H1 (cell line): Measurements from ENCODE around the gene WDR49. TPM values are rescaled to one million over a fixed set of nuclear protein-coding genes. Genes with fewer than 3 reads are reported as not detected.

ENCODE experiments used
- CTCF ChIA-PET: fragments of 300-600 bp; sonication (Branson Sonifier 250); formaldehyde crosslinking; loops from one replicate; lab custom pipeline; 2021; ENCODE audit not compliant: partially characterized antibody; lab: Charles Lee
- POLR2A ChIA-PET: fragments of 300-600 bp; sonication (Branson Sonifier 250); formaldehyde crosslinking; loops from one replicate; lab custom pipeline; 2021; ENCODE audit warnings: inconsistent platforms; ENCODE audit not compliant: partially characterized antibody; lab: Charles Lee
- DNase-seq, 2 experiments: peaks; one replicate each; pipeline versions ENCODE4 v3.0.0 to v3.0.0-alpha.2; 2010 to 2022; ENCODE audit warnings: low spot score in 2 of 2, low read depth in 1 of 2, mixed read lengths in 1 of 2
- FAIRE-seq: peaks from 2 replicates; lab custom pipeline; 2011; peaks lifted over from hg19 to GRCh38; lab: Jason Lieb, UNC
- H2AFZ ChIP-seq: 2 replicates; pipeline ENCODE4 v1.8.1; 2012; ENCODE audit warnings: low read length, inconsistent platforms
- H2AK5ac ChIP-seq: 2 replicates; pipeline ENCODE4 v1.6.1; 2013; ENCODE audit warnings: low read depth, low read length
- H2BK120ac ChIP-seq: replicated peaks from 2 replicates; pipeline ENCODE3; 2013; ENCODE audit warnings: low read depth, low read length, inconsistent platforms
- H2BK12ac ChIP-seq: 2 replicates; pipeline ENCODE4 v1.6.1; 2013; ENCODE audit warnings: low read depth, low read length
- H2BK15ac ChIP-seq: 2 replicates; pipeline ENCODE4 v1.6.1; 2013; ENCODE audit warnings: low read length
- H2BK20ac ChIP-seq: 2 replicates; pipeline ENCODE4 v1.6.1; 2013; ENCODE audit warnings: low read length
- H2BK5ac ChIP-seq: 2 replicates; pipeline ENCODE4 v1.6.1; 2013; ENCODE audit warnings: low read depth, low read length
- H3K14ac ChIP-seq: 2 replicates; pipeline ENCODE4 v1.6.1; 2013; ENCODE audit warnings: inconsistent platforms; ENCODE audit not compliant: insufficient read length
- H3K18ac ChIP-seq: 2 replicates; pipeline ENCODE4 v1.6.1; 2013; ENCODE audit warnings: low read length; ENCODE audit errors: extremely low read depth
- H3K23ac ChIP-seq: 2 replicates; pipeline ENCODE4 v1.6.1; 2013; ENCODE audit warnings: inconsistent platforms; ENCODE audit not compliant: insufficient read length
- H3K23me2 ChIP-seq: 2 replicates; pipeline ENCODE4 v1.6.1; 2013; ENCODE audit warnings: low read depth, low read length
- H3K27ac ChIP-seq: 2 replicates; pipeline ENCODE4 v1.6.1; 2011; ENCODE audit warnings: low read depth, low read length, inconsistent platforms
- H3K27me3 ChIP-seq, 4 experiments: replicated peaks in 1 of 4; 1 replicate in 1 of 4; 2 replicates in 3 of 4; pipeline versions ENCODE4 v1.6.1 to v1.8.1; 2011 to 2013; ENCODE audit warnings: low read length in 3 of 4, mild to moderate bottlenecking in 3 of 4, inconsistent platforms in 2 of 4, mixed read lengths in 2 of 4, moderate library complexity in 1 of 4; ENCODE audit not compliant: control insufficient read depth in 3 of 4, insufficient read depth in 3 of 4; ENCODE audit errors: extremely low read depth in 1 of 4
- H3K36me3 ChIP-seq, 4 experiments: 2 replicates each; pipeline versions ENCODE4 v1.6.1 to v1.8.1; 2011 to 2013; ENCODE audit warnings: mild to moderate bottlenecking in 4 of 4, low read length in 3 of 4, moderate library complexity in 2 of 4, control low read depth in 1 of 4, inconsistent platforms in 1 of 4; ENCODE audit not compliant: insufficient read depth in 4 of 4, control insufficient read depth in 2 of 4
- H3K4ac ChIP-seq: replicated peaks from 2 replicates; pipeline ENCODE3; 2013; ENCODE audit warnings: low read length, low read depth, mixed read lengths, inconsistent platforms; ENCODE audit not compliant: insufficient read length
- H3K4me1 ChIP-seq, 4 experiments: replicated peaks in 1 of 4; 1 replicate in 1 of 4; 2 replicates in 3 of 4; pipeline versions ENCODE4 v1.6.1 to v1.8.1; 2011 to 2013; ENCODE audit warnings: low read length in 3 of 4, inconsistent platforms in 2 of 4, mixed read lengths in 1 of 4; ENCODE audit not compliant: insufficient read depth in 4 of 4, control insufficient read depth in 3 of 4
- H3K4me2 ChIP-seq, 2 experiments: 2 replicates each; pipeline versions ENCODE4 v1.6.1 to v1.8.1; 2011 to 2013; ENCODE audit warnings: low read depth in 2 of 2, low read length in 2 of 2, control low read depth in 1 of 2, inconsistent platforms in 1 of 2, mild to moderate bottlenecking in 1 of 2; ENCODE audit not compliant: insufficient read depth in 1 of 2
- H3K4me3 ChIP-seq, 4 experiments: fragments of 200-600, 300-600 bp in 1 of 4; sonication (generic), shearing (Covaris generic), sonication (Bioruptor Twin) in 1 of 4; 2 replicates each; pipeline versions ENCODE4 v1.5.1 to v1.8.1; 2011 to 2016; ENCODE audit warnings: low read length in 4 of 4, low read depth in 3 of 4, control low read depth in 2 of 4, inconsistent platforms in 2 of 4, mild to moderate bottlenecking in 2 of 4, mixed read lengths in 1 of 4, moderate library complexity in 1 of 4; ENCODE audit not compliant: insufficient read depth in 2 of 4; ENCODE audit errors: extremely low read depth in 1 of 4
- H3K56ac ChIP-seq: replicated peaks from 2 replicates; pipeline ENCODE3; 2013; ENCODE audit warnings: low read depth, mild to moderate bottlenecking, mixed read lengths, low read length, inconsistent platforms; ENCODE audit not compliant: insufficient read length
- H3K79me1 ChIP-seq: 2 replicates; pipeline ENCODE4 v1.6.1; 2013; ENCODE audit warnings: low read depth, low read length, control low read depth
- H3K79me2 ChIP-seq, 2 experiments: 2 replicates each; pipeline versions ENCODE4 v1.6.1 to v1.8.1; 2012 to 2013; ENCODE audit warnings: low read length in 2 of 2, mild to moderate bottlenecking in 2 of 2, inconsistent platforms in 1 of 2; ENCODE audit not compliant: insufficient read depth in 2 of 2, control insufficient read depth in 1 of 2
- H3K9ac ChIP-seq, 4 experiments: replicated peaks in 1 of 4; 1 replicate in 1 of 4; 2 replicates in 3 of 4; pipeline versions ENCODE4 v1.6.1 to v1.8.1; 2011 to 2013; ENCODE audit warnings: low read depth in 3 of 4, low read length in 3 of 4, control low read depth in 2 of 4, mild to moderate bottlenecking in 2 of 4, moderate library complexity in 2 of 4, inconsistent platforms in 1 of 4; ENCODE audit errors: extremely low read depth in 1 of 4
- H3K9me3 ChIP-seq, 2 experiments: 2 replicates each; pipeline versions ENCODE4 v1.6.1 to v1.8.1; 2012 to 2013; ENCODE audit warnings: mild to moderate bottlenecking in 2 of 2, moderate library complexity in 2 of 2, control low read depth in 1 of 2, inconsistent platforms in 1 of 2, low read depth in 1 of 2, low read length in 1 of 2, mixed read lengths in 1 of 2; ENCODE audit not compliant: insufficient read depth in 2 of 2
- H4K20me1 ChIP-seq, 2 experiments: replicated peaks in 1 of 2; 2 replicates each; pipeline versions ENCODE3 to v1.8.1; 2011 to 2013; ENCODE audit warnings: inconsistent platforms in 2 of 2, low read length in 2 of 2, mild to moderate bottlenecking in 1 of 2; ENCODE audit not compliant: insufficient read depth in 2 of 2, control insufficient read depth in 1 of 2
- H4K5ac ChIP-seq: 2 replicates; pipeline ENCODE4 v1.6.1; 2013; ENCODE audit warnings: low read length, low read depth, mixed read lengths, inconsistent platforms; ENCODE audit not compliant: insufficient read length
- H4K8ac ChIP-seq: 2 replicates; pipeline ENCODE4 v1.8.0; 2013; ENCODE audit warnings: mild to moderate bottlenecking, moderate library complexity, low read length, inconsistent platforms; ENCODE audit not compliant: insufficient read depth; ENCODE audit errors: extremely low read depth
- H4K91ac ChIP-seq: replicated peaks from 2 replicates; pipeline ENCODE3; 2013; ENCODE audit warnings: low read length, mixed read lengths, inconsistent platforms; ENCODE audit not compliant: insufficient read length
- NRF1 ChIP-seq: IDR thresholded peaks from 2 replicates; pipeline ENCODE4 v1.6.1; 2011; ENCODE audit warnings: mild to moderate bottlenecking, low read depth, low read length, improper control_type of control experiment
- WGBS, 2 experiments: shearing (Covaris generic) in 1 of 2; methylation state at CpG; one replicate each; pipeline versions ENCODE4 v1.1.6 to v1.1.7; 2013 to 2015; ENCODE audit warnings: low lambda C conversion rate in 2 of 2, mixed read lengths in 2 of 2, inconsistent platforms in 1 of 2, low coverage in 1 of 2, missing lambda C conversion rate in 1 of 2; ENCODE audit not compliant: insufficient replicate concordance in 2 of 2, insufficient coverage in 1 of 2, insufficient read length in 1 of 2; ENCODE audit errors: extremely low coverage in 1 of 2, missing lambda C conversion rate in 1 of 2; 5-methylcytosine and 5-hydroxymethylcytosine counted together
- polyA plus RNA-seq, 7 experiments: library from polyadenylated mRNA; depleted of rRNA in 3 of 7; stranded (reverse) in 5 of 7; unstranded in 2 of 7; fragments of >200 nt in 5 of 7; fragments of 200-250 nt in 2 of 7; gene quantifications; 1 replicate in 5 of 7; 2 replicates in 1 of 7; 4 replicates in 1 of 7; pipeline versions ENCODE4 v1.2.1 to v1.2.3, GENCODE V29; 2011 to 2013; ENCODE audit warnings: missing spikeins in 2 of 7, mixed read lengths in 2 of 7
- total RNA-seq: library from RNA; stranded (reverse); fragmentation: NEBNext Ultra II Directional; extraction: Animal tissue kit (Norgen Biotek cat#: 25700); gene quantifications from 2 replicates; pipeline ENCODE4 v1.2.1, GENCODE V29; 2021

Gene WDR49
- total and polyA plus RNA-seq, 2 of the 8 experiments (the other 6 are each of a cell fraction or from before 2014, with no cell fraction given): 0.50 to 1.7 TPM

GRCh38 chr3:167572991-167573390, 80.8 kb downstream of the WDR49 start:
- H2BK12ac ChIP-seq: no peak overlapping the region
- H3K4ac ChIP-seq: no peak overlapping the region
- peaks cover 0 to 4% (median 2%) of the 10 kb centered on the region in 4 experiments; a peak in 2 of 7 replicates for H3K4me1 ChIP-seq
- H3K23me2 ChIP-seq: no peaks in the 10 kb centered on the region
- H4K5ac ChIP-seq: no peak overlapping the region
- ChIA-PET CTCF (no interaction called here), POLR2A (no interaction called here)
- no peak overlapping the region for H4K91ac ChIP-seq
- H4K8ac ChIP-seq: no peak overlapping the region
- H3K18ac ChIP-seq: no peak overlapping the region
- H3K14ac ChIP-seq: no peak overlapping the region
- no peaks in the 10 kb centered on the region for H3K36me3 ChIP-seq
- H3K27ac ChIP-seq: no peak overlapping the region
- H2AK5ac ChIP-seq: no peak overlapping the region
- FAIRE-seq (no peak), DNase-seq (no peak)
- H3K27me3 ChIP-seq: no peaks in the 10 kb centered on the region
- no peak for TF ChIP-seq NRF1
- no peak overlapping the region for H3K9ac ChIP-seq
- H3K9me3 ChIP-seq: no peaks in the 10 kb centered on the region
- no peaks in the 10 kb centered on the region for H4K20me1 ChIP-seq
- no peak overlapping the region for H2BK15ac ChIP-seq
- no peak overlapping the region for H3K56ac ChIP-seq
- H3K23ac ChIP-seq: no peak overlapping the region
- H3K79me1 ChIP-seq: no peaks in the 10 kb centered on the region
- H2BK20ac ChIP-seq: no peak overlapping the region
- H3K79me2 ChIP-seq: no peaks in the 10 kb centered on the region
- no peak overlapping the region for H3K4me2 ChIP-seq
- 86% methylated on average over 2 of the region's 2 CpGs; no CpG with 5 or more reads in 1 of the 2 experiments for WGBS, 2 experiments
- no peak overlapping the region for H3K4me3 ChIP-seq
- H2AFZ ChIP-seq: no peak overlapping the region
- no peak overlapping the region for H2BK120ac ChIP-seq
- no peak overlapping the region for H2BK5ac ChIP-seq
